Measurements from ENCODE around the gene C14orf119. TPM values are rescaled to one million over a fixed set of nuclear protein-coding genes. Genes with fewer than 3 reads are reported as not detected.

The C14orf119 gene
- total and polyA plus RNA-seq, 2 experiments from 2014 or later: 22.2 to 120 TPM

DNA sequence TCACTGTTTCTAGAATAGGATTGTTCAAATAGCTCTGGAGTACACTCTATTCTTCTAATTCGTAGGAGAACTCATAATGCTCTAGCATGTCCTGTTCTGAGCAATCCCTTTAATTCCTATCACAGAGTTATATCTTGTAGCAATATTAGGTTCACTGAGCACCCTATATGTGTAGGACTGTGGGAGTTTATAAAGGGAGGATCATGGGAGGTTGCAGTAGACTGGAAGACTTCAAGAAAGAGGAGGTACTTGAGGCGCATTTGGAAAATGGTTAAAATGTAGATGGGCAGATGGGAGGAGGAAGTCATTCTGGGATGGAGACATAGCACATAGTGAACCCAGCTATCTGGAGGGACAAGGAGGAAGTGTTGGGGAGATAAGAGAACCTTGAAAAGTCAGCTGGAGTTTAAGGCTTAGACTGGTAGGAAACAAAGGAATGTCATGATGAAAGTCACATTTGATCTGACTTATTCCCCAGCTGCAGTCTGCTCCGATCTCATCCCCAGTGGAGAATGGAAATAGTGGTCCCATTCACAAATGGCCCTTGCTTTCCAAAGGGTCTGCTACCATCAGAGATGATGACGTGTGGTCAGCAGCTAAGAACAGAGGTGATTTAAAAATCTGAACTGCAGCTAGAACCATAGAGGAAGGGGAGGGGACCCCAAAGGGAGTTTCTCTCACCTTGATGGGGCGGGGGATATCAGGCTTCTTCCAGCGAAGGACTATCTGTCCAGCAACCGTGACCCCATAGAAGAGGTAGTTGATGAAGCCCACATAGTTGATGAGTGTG, 33.9 kb downstream of the C14orf119 start:
- no peaks in the 10 kb centered on the region for H3K9me3 ChIP-seq (ENCODE audit: low read depth)
- TF ChIP-seq, protein P1, sequence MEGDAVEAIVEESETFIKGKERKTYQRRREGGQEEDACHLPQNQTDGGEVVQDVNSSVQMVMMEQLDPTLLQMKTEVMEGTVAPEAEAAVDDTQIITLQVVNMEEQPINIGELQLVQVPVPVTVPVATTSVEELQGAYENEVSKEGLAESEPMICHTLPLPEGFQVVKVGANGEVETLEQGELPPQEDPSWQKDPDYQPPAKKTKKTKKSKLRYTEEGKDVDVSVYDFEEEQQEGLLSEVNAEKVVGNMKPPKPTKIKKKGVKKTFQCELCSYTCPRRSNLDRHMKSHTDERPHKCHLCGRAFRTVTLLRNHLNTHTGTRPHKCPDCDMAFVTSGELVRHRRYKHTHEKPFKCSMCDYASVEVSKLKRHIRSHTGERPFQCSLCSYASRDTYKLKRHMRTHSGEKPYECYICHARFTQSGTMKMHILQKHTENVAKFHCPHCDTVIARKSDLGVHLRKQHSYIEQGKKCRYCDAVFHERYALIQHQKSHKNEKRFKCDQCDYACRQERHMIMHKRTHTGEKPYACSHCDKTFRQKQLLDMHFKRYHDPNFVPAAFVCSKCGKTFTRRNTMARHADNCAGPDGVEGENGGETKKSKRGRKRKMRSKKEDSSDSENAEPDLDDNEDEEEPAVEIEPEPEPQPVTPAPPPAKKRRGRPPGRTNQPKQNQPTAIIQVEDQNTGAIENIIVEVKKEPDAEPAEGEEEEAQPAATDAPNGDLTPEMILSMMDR (IDR thresholded peaks at IDR 0.05; ENCODE audit: low read depth, low read length): no peak
- no peak for DNase-seq (ENCODE audit: low read depth in 1 of 2, low spot score in 1 of 2)
- H3K4me3 ChIP-seq: no peak overlapping the region
- no peak overlapping the region for H3K27ac ChIP-seq
- H3K36me3 ChIP-seq: no peaks in the 10 kb centered on the region
- no peaks in the 10 kb centered on the region for H3K4me1 ChIP-seq (ENCODE audit: low read depth)
- no peaks in the 10 kb centered on the region for H3K27me3 ChIP-seq

GRCh38 chr14:23129759-23130316, 34.5 kb downstream of the C14orf119 start:
- Histone ChIP-seq H3K36me3 (no peaks in the 10 kb centered on the region), H3K4me1 (ENCODE audit: low read depth) (no peaks in the 10 kb centered on the region), H3K27me3 (no peaks in the 10 kb centered on the region), H3K27ac (no peak overlapping the region), H3K4me3 (no peak overlapping the region), H3K9me3 (ENCODE audit: low read depth) (no peaks in the 10 kb centered on the region)
- TF ChIP-seq, protein P1 (IDR thresholded peaks at IDR 0.05; ENCODE audit: low read depth, low read length): no peak
- DNase-seq (ENCODE audit: low read depth in 1 of 2, low spot score in 1 of 2): no peak

GRCh38 chr14:23130871-23131270, 35.6 kb downstream of the C14orf119 start:
- TF ChIP-seq, protein P1 (IDR thresholded peaks at IDR 0.05; ENCODE audit: low read depth, low read length): no peak
- peak in 1 of 2 donors; percentile 65 for DNase-seq (ENCODE audit: low read depth in 1 of 2, low spot score in 1 of 2)
- Histone ChIP-seq H3K27ac (no peak overlapping the region), H3K36me3 (no peaks in the 10 kb centered on the region), H3K4me3 (no peak overlapping the region), H3K9me3 (ENCODE audit: low read depth) (no peaks in the 10 kb centered on the region), H3K27me3 (no peaks in the 10 kb centered on the region), H3K4me1 (ENCODE audit: low read depth) (no peaks in the 10 kb centered on the region)

GRCh38 chr14:23131482-23131881, 36.2 kb downstream of the C14orf119 start:
- Histone ChIP-seq H3K27me3 (no peaks in the 10 kb centered on the region), H3K36me3 (no peaks in the 10 kb centered on the region), H3K27ac (no peak overlapping the region), H3K4me3 (no peak overlapping the region), H3K4me1 (ENCODE audit: low read depth) (no peaks in the 10 kb centered on the region), H3K9me3 (ENCODE audit: low read depth) (no peaks in the 10 kb centered on the region)
- TF ChIP-seq, protein P1 (IDR thresholded peaks at IDR 0.05; ENCODE audit: low read depth, low read length): no peak
- no peak for DNase-seq (ENCODE audit: low read depth in 1 of 2, low spot score in 1 of 2)

GRCh38 chr14:23132970-23133369, 37.7 kb downstream of the C14orf119 start:
- Histone ChIP-seq H3K27ac (no peak overlapping the region), H3K4me1 (ENCODE audit: low read depth) (no peaks in the 10 kb centered on the region), H3K27me3 (no peaks in the 10 kb centered on the region), H3K36me3 (no peaks in the 10 kb centered on the region), H3K4me3 (no peak overlapping the region), H3K9me3 (ENCODE audit: low read depth) (no peaks in the 10 kb centered on the region)
- no peak for DNase-seq (ENCODE audit: low read depth in 1 of 2, low spot score in 1 of 2)
- TF ChIP-seq, protein P1 (IDR thresholded peaks at IDR 0.05; ENCODE audit: low read depth, low read length): no peak
